K562 (cell line): ENCODE measurements around the gene PUM1. TPM values are rescaled to one million over a fixed set of nuclear protein-coding genes. Genes with fewer than 3 reads are reported as not detected.
A peak's percentile ranks its signal among the peaks of the same experiment; 100 is the strongest.

Source experiments
- ATAC-seq: fragments of 200-7000 bp; cut with Tn5 transposase; 3 replicates; pipeline ENCODE4 v1.9.1; 2020; ENCODE audit warnings: moderate library complexity
- BruUV-seq: library from RNA; stranded (reverse); fragments of 400-500 nt; replicated peaks from 2 replicates; lab custom pipeline; 2021; lab: Mats Ljungman, UMichigan
- CTCF ChIA-PET: fragments of 300-600 bp; formaldehyde crosslinking; extraction: SDS; loops from one replicate; lab custom pipeline; 2021; ENCODE audit warnings: low intra/inter-chr PET ratio; lab: Yijun Ruan, JAX
- POLR2A ChIA-PET: fragments of 300-600, 350-650 bp; sonication (Branson Sonifier 250); formaldehyde crosslinking; extraction: SDS; loops from one replicate; lab custom pipeline; 2021; ENCODE audit warnings: antibody characterized with exemption, inconsistent platforms; lab: Yijun Ruan, JAX
- DNase-seq, 4 experiments: peaks; one replicate each; pipeline versions ENCODE4 v3.0.0 to v3.0.0-alpha.2; 2011 to 2018; ENCODE audit warnings: low spot score in 3 of 4, mixed read lengths in 3 of 4; ENCODE audit errors: extremely low read depth in 1 of 4
- FAIRE-seq: peaks from 2 replicates; lab custom pipeline; 2011; peaks lifted over from hg19 to GRCh38; lab: Jason Lieb, UNC
- H2AFZ ChIP-seq: 2 replicates; pipeline ENCODE4 v1.6.0; 2011; ENCODE audit warnings: low read depth, low read length, control low read depth, inconsistent platforms
- H3K27ac ChIP-seq: fragments of 200-600 bp; 3 replicates; pipeline ENCODE4 v1.8.0; 2011; ENCODE audit warnings: low read depth, mild to moderate bottlenecking, control low read depth, inconsistent platforms, low read length, moderate library complexity, mixed read lengths; ENCODE audit errors: extremely low read depth
- H3K27me3 ChIP-seq, 2 experiments: fragments of 300-600 bp in 1 of 2; 2 replicates in 1 of 2; 3 replicates in 1 of 2; pipeline versions ENCODE4 v1.6.0 to v1.8.0; 2011; ENCODE audit warnings: inconsistent platforms in 2 of 2, low read length in 2 of 2, mild to moderate bottlenecking in 1 of 2, mixed read lengths in 1 of 2, moderate library complexity in 1 of 2; ENCODE audit not compliant: control insufficient read depth in 2 of 2, insufficient read depth in 2 of 2
- H3K36me3 ChIP-seq: fragments of 300-600 bp; 3 replicates; pipeline ENCODE4 v1.8.0; 2011; ENCODE audit warnings: mild to moderate bottlenecking, low read length, inconsistent platforms; ENCODE audit not compliant: control insufficient read depth, insufficient read depth
- H3K4me1 ChIP-seq, 2 experiments: fragments of 200-600 bp in 1 of 2; replicated peaks in 1 of 2; 2 replicates in 1 of 2; 3 replicates in 1 of 2; pipeline versions ENCODE4 v1.5.1 to v1.8.0; 2011; ENCODE audit warnings: inconsistent platforms in 2 of 2, low read length in 2 of 2, mild to moderate bottlenecking in 1 of 2, mixed read lengths in 1 of 2, moderate library complexity in 1 of 2; ENCODE audit not compliant: control insufficient read depth in 2 of 2, insufficient read depth in 2 of 2
- H3K4me2 ChIP-seq: 2 replicates; pipeline ENCODE4 v1.6.1; 2011; ENCODE audit warnings: low read length, control low read depth, inconsistent platforms, mixed read lengths; ENCODE audit not compliant: insufficient read depth
- H3K4me3 ChIP-seq: fragments of 200-600 bp; sonication (generic), shearing (Covaris generic); 2 replicates; pipeline ENCODE4 v1.5.1; 2016; ENCODE audit warnings: control low read depth, inconsistent platforms
- H3K79me2 ChIP-seq: fragments of 200-600 bp; 3 replicates; pipeline ENCODE4 v1.8.0; 2011; ENCODE audit warnings: low read length, inconsistent platforms; ENCODE audit not compliant: control insufficient read depth, insufficient read depth
- H3K9ac ChIP-seq, 2 experiments: 2 replicates each; pipeline versions ENCODE4 v1.6.0 to v1.6.1; 2011; ENCODE audit warnings: low read depth in 2 of 2, low read length in 2 of 2, control low read depth in 1 of 2, inconsistent platforms in 1 of 2, mild to moderate bottlenecking in 1 of 2, mixed read lengths in 1 of 2; ENCODE audit not compliant: insufficient read depth in 1 of 2
- H3K9me1 ChIP-seq: one replicate; pipeline ENCODE4 v1.6.0; 2011; ENCODE audit warnings: inconsistent platforms, mild to moderate bottlenecking, low read length, moderate library complexity; ENCODE audit not compliant: control insufficient read depth, insufficient read depth
- H3K9me3 ChIP-seq: replicated peaks from 2 replicates; pipeline ENCODE4 v1.5.1; 2011; ENCODE audit warnings: low read depth, low read length, inconsistent platforms; ENCODE audit not compliant: control insufficient read depth, insufficient read depth
- H4K20me1 ChIP-seq: replicated peaks from 2 replicates; pipeline ENCODE4 v1.6.1; 2011; ENCODE audit warnings: low read length, inconsistent platforms, mixed read lengths; ENCODE audit not compliant: control insufficient read depth, insufficient read depth
- BRF1 ChIP-seq: IDR thresholded peaks from 3 replicates; pipeline ENCODE4 v1.6.1; 2011; ENCODE audit warnings: borderline replicate concordance, mild to moderate bottlenecking; ENCODE audit not compliant: insufficient read length; ENCODE audit errors: extremely low read depth
- ETV1 ChIP-seq: fragments of 450-650 bp; conservative IDR thresholded peaks from 2 replicates; pipeline ENCODE4 v1.6.1; 2016; ENCODE audit warnings: missing genetic modification characterization, control low read depth, low read depth, missing compliant biosample characterization
- KDM1A ChIP-seq, 2 experiments: fragments of 450-650 bp; IDR thresholded peaks; 2 replicates each; pipeline ENCODE4 v1.6.1; 2016; ENCODE audit warnings: mild to moderate bottlenecking in 2 of 2
- KDM4B ChIP-seq, 2 experiments: fragments of 450-650 bp in 1 of 2; sonication (generic) in 1 of 2; IDR thresholded peaks; 2 replicates each; pipeline ENCODE4 v1.6.1; 2016 to 2017; ENCODE audit warnings: borderline replicate concordance in 2 of 2, antibody characterized with exemption in 1 of 2, low read depth in 1 of 2, mild to moderate bottlenecking in 1 of 2
- KDM5B ChIP-seq: fragments of 200-600 bp; sonication (generic); IDR thresholded peaks from 2 replicates; pipeline ENCODE4 v1.6.1; 2012; ENCODE audit warnings: low read depth, mild to moderate bottlenecking, moderate library complexity, low read length, control low read depth, inconsistent platforms; ENCODE audit not compliant: insufficient replicate concordance
- NFIC ChIP-seq: fragments of 450-650 bp; IDR thresholded peaks from 2 replicates; pipeline ENCODE4 v1.6.1; 2017; ENCODE audit warnings: mild to moderate bottlenecking, inconsistent platforms
- RAD21 ChIP-seq, 2 experiments: fragments of 250-450 bp in 1 of 2; fragments of 450-650 bp in 1 of 2; sonication (Bioruptor Pico) in 1 of 2; formaldehyde crosslinking in 1 of 2; IDR thresholded peaks in 1 of 2; conservative IDR thresholded peaks in 1 of 2; 2 replicates each; pipeline versions ENCODE4 v1.4.0 to v1.8.0; 2020 to 2022; ENCODE audit warnings: mild to moderate bottlenecking in 2 of 2, moderate library complexity in 1 of 2
- SMARCA4 ChIP-seq: fragments of 450-650 bp; IDR thresholded peaks from 2 replicates; pipeline ENCODE4 v1.6.1; 2016
- TEAD1 ChIP-seq, 2 experiments: fragments of 450-650 bp in 1 of 2; sonication (generic) in 1 of 2; formaldehyde crosslinking; IDR thresholded peaks; 2 replicates each; pipeline versions ENCODE4 v1.4.0 to v1.8.0; 2020 to 2022; ENCODE audit warnings: mild to moderate bottlenecking in 2 of 2, missing genetic modification reagents in 1 of 2
- TRIM28 ChIP-seq: fragments of 450-650 bp; IDR thresholded peaks from 2 replicates; pipeline ENCODE4 v1.6.1; 2017
- ZNF174 ChIP-seq: fragments of 250-450 bp; sonication (Bioruptor Pico); IDR thresholded peaks from 2 replicates; pipeline ENCODE4 v1.4.0; 2020; ENCODE audit warnings: mild to moderate bottlenecking
- ZNF551 ChIP-seq: fragments of 250-450 bp; sonication (Bioruptor Pico); IDR thresholded peaks from 2 replicates; pipeline ENCODE4 v1.5.0; 2021; ENCODE audit warnings: mild to moderate bottlenecking, moderate library complexity
- WGBS: fragments of 100-300 bp; shearing (Covaris generic); methylation state at CpG from one replicate; pipeline ENCODE4 v1.1.6; 2016; ENCODE audit warnings: low coverage, mixed read lengths; ENCODE audit not compliant: insufficient coverage; ENCODE audit errors: missing lambda C conversion rate; 5-methylcytosine and 5-hydroxymethylcytosine counted together
- in situ Hi-C: fragments of 300-500 bp; cut with MboI; formaldehyde crosslinking; loops from 4 replicates; pipeline ENCODE4 v1.15.0; 2018; ENCODE audit warnings: inconsistent platforms, mixed read lengths
- intact Hi-C: fragments of 100-400 bp; cut with micrococcal nuclease; formaldehyde crosslinking; loops from 2 replicates; pipeline ENCODE4 v1.14.2; 2022
- polyA plus RNA-seq, 8 experiments: library from polyadenylated mRNA; depleted of rRNA in 4 of 8; stranded (reverse) in 5 of 8; unstranded in 3 of 8; fragments of >200 nt; fragmentation: Nextera tagmentation in 2 of 8; fragmentation: Illumina TruSeq in 1 of 8; extraction: Ambion mirVana in 2 of 8; extraction: Trizol in 1 of 8; gene quantifications; 2 replicates each; pipeline versions ENCODE4 v1.2.1 to v1.2.3, GENCODE V29; 2011 to 2014; ENCODE audit warnings: inconsistent platforms in 1 of 8, missing spikeins in 1 of 8
- total RNA-seq, 7 experiments: library from RNA; depleted of rRNA in 6 of 7; stranded (reverse); fragments of >200 nt in 6 of 7; fragmentation: Illumina TruSeq in 2 of 7; extraction: Trizol in 2 of 7; gene quantifications; 2 replicates each; pipeline versions ENCODE4 v1.2.1 to v1.2.3, GENCODE V29; 2011 to 2021; ENCODE audit warnings: low replicate concordance in 1 of 7
- TF ChIP-seq, protein P1 (sequence below): fragments of 250-450 bp; sonication (Bioruptor Pico); IDR thresholded peaks from 2 replicates; pipeline ENCODE4 v1.5.0; 2022; ENCODE audit warnings: mild to moderate bottlenecking
- TF ChIP-seq, protein P2 (sequence below): sonication (generic); formaldehyde crosslinking; IDR thresholded peaks from 2 replicates; pipeline ENCODE4 v1.8.0; 2023; ENCODE audit warnings: missing genetic modification reagents, mild to moderate bottlenecking, borderline replicate concordance

Gene PUM1
- total and polyA plus RNA-seq, 9 of the 15 experiments (the other 6 are each of a cell fraction or from before 2014, with no cell fraction given), result 37.7 to 104 (median 55.7) TPM

DNA sequence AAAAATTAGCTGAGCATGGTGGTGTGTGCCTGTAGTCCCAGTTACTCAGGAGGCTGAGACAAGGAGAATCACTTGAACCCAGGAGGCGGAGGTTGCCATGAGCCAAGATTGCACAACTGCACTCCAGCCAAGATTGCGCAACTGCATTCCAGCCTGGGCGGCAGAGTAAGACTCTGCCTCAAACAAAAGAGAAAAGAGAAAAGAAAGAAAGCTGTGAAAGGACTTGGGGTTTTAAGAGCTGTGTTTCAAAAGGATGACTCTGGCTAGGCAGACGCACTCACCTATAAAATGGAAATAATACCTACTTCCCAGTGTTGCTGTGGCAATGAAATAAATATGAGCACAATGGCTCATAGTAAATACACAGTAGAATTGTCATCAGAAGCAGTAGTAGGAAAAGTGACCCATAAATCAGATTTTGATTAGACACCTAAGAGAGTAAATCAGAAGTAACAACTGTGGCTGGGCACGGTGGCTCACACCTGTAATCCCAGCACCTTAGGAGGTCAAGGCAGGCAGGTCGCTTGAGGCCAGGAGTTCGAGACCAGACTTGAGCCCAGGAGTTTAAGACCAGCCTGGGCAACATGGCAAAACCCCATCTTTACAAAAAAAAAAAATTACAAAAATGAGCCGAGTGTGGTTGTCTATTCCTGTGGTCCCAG lies 45.9 kb upstream of the PUM1 start:
- POLR2A ChIA-PET, result interaction anchor here (0.7 to 1.5 kb wide), 2 partner anchors 9 to 23 kb away, joined by 3 to 6 read pairs; no protein-coding TSS in a partner anchor
- DNase-seq, result peak in 1 of 4 experiments; percentile 63
- peaks cover 9% of the 10 kb centered on the region in 2 experiments; a peak in 4 of 5 replicates for H3K4me1 ChIP-seq
- peak overlapping the region; percentile 62 for H2AFZ ChIP-seq
- peak overlapping the region; percentile 37; the same call in 1 of the 3 replicates for H3K27ac ChIP-seq
- H3K9me1 ChIP-seq, result no peaks in the 10 kb centered on the region
- H3K79me2 ChIP-seq, result no peaks in the 10 kb centered on the region
- no peak for FAIRE-seq
- intact Hi-C loops, result no loop called here
- no peaks in the 10 kb centered on the region for H4K20me1 ChIP-seq
- H3K4me2 ChIP-seq, result no peak overlapping the region; the same call in 1 of the 2 replicates
- ATAC-seq, result peak; percentile 66
- H3K9ac ChIP-seq, result no peak overlapping the region
- H3K36me3 ChIP-seq, result no peaks in the 10 kb centered on the region
- no peaks in the 10 kb centered on the region for H3K9me3 ChIP-seq
- CTCF ChIA-PET, result no interaction called here
- no peak overlapping the region for H3K4me3 ChIP-seq
- in situ Hi-C loops, result no loop called here
- 42% methylated on average over 8 of the region's 8 CpGs for WGBS
- no peaks in the 10 kb centered on the region for H3K27me3 ChIP-seq
- no TSS peak for BruUV-seq
- TF ChIP-seq TRIM28 (no peak), ZNF174 (CRISPR knock-in tag) (no peak), TEAD1 (CRISPR knock-in tag; IDR thresholded peaks at IDR 0.05) (peak; percentile 95 to 96), KDM4B (IDR thresholded peaks at IDR 0.05; ENCODE audit: borderline replicate concordance in 2 of 2, low read depth in 1 of 2) (0 out of 4 replicates have a peak, but pooled peaks of 1 of the 2 experiments have one; percentile 42), BRF1 (no peak), ZNF551 (CRISPR knock-in tag) (no peak), KDM1A (IDR thresholded peaks at IDR 0.05) (peak in 1 of 2 experiments; percentile 36; a peak in 1 of 4 replicates), SMARCA4 (peak; percentile 71; the same call in 1 of the 2 replicates), KDM5B (no peak), ETV1 (tag) (no peak), NFIC (peak; percentile 42; the same call in 1 of the 2 replicates), RAD21 (CRISPR knock-in tag; conservative IDR thresholded peaks at IDR 0.05 in 1 of 2, IDR thresholded peaks at IDR 0.05 in 1 of 2) (0 out of 4 replicates have a peak, but pooled peaks of 1 of the 2 experiments have one; percentile 5)
- TF ChIP-seq, protein P1, sequence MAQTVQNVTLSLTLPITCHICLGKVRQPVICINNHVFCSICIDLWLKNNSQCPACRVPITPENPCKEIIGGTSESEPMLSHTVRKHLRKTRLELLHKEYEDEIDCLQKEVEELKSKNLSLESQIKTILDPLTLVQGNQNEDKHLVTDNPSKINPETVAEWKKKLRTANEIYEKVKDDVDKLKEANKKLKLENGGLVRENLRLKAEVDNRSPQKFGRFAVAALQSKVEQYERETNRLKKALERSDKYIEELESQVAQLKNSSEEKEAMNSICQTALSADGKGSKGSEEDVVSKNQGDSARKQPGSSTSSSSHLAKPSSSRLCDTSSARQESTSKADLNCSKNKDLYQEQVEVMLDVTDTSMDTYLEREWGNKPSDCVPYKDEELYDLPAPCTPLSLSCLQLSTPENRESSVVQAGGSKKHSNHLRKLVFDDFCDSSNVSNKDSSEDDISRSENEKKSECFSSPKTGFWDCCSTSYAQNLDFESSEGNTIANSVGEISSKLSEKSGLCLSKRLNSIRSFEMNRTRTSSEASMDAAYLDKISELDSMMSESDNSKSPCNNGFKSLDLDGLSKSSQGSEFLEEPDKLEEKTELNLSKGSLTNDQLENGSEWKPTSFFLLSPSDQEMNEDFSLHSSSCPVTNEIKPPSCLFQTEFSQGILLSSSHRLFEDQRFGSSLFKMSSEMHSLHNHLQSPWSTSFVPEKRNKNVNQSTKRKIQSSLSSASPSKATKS (CRISPR knock-in tag), result no peak
- TF ChIP-seq, protein P2, sequence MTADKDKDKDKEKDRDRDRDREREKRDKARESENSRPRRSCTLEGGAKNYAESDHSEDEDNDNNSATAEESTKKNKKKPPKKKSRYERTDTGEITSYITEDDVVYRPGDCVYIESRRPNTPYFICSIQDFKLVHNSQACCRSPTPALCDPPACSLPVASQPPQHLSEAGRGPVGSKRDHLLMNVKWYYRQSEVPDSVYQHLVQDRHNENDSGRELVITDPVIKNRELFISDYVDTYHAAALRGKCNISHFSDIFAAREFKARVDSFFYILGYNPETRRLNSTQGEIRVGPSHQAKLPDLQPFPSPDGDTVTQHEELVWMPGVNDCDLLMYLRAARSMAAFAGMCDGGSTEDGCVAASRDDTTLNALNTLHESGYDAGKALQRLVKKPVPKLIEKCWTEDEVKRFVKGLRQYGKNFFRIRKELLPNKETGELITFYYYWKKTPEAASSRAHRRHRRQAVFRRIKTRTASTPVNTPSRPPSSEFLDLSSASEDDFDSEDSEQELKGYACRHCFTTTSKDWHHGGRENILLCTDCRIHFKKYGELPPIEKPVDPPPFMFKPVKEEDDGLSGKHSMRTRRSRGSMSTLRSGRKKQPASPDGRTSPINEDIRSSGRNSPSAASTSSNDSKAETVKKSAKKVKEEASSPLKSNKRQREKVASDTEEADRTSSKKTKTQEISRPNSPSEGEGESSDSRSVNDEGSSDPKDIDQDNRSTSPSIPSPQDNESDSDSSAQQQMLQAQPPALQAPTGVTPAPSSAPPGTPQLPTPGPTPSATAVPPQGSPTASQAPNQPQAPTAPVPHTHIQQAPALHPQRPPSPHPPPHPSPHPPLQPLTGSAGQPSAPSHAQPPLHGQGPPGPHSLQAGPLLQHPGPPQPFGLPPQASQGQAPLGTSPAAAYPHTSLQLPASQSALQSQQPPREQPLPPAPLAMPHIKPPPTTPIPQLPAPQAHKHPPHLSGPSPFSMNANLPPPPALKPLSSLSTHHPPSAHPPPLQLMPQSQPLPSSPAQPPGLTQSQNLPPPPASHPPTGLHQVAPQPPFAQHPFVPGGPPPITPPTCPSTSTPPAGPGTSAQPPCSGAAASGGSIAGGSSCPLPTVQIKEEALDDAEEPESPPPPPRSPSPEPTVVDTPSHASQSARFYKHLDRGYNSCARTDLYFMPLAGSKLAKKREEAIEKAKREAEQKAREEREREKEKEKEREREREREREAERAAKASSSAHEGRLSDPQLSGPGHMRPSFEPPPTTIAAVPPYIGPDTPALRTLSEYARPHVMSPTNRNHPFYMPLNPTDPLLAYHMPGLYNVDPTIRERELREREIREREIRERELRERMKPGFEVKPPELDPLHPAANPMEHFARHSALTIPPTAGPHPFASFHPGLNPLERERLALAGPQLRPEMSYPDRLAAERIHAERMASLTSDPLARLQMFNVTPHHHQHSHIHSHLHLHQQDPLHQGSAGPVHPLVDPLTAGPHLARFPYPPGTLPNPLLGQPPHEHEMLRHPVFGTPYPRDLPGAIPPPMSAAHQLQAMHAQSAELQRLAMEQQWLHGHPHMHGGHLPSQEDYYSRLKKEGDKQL (CRISPR knock-in tag), result no peak
